Testis (tissue), 2 donors: ENCODE measurements around the gene NT5C.

Experiments
- POLR2A ChIP-seq: fragments of 450-650 bp; IDR thresholded peaks from one replicate; pipeline ENCODE4 v1.6.1; 2017; ENCODE audit warnings: antibody characterized with exemption, mild to moderate bottlenecking, moderate library complexity
- TF ChIP-seq, protein P1 (sequence below), 3 experiments: fragments of 450-650 bp in 2 of 3; fragments of 200-600 bp in 1 of 3; sonication (generic) in 1 of 3; IDR thresholded peaks; one replicate each; pipeline ENCODE4 v1.5.1; 2016 to 2019; ENCODE audit warnings: antibody characterized with exemption in 3 of 3, mild to moderate bottlenecking in 2 of 3, moderate library complexity in 1 of 3

DNA sequence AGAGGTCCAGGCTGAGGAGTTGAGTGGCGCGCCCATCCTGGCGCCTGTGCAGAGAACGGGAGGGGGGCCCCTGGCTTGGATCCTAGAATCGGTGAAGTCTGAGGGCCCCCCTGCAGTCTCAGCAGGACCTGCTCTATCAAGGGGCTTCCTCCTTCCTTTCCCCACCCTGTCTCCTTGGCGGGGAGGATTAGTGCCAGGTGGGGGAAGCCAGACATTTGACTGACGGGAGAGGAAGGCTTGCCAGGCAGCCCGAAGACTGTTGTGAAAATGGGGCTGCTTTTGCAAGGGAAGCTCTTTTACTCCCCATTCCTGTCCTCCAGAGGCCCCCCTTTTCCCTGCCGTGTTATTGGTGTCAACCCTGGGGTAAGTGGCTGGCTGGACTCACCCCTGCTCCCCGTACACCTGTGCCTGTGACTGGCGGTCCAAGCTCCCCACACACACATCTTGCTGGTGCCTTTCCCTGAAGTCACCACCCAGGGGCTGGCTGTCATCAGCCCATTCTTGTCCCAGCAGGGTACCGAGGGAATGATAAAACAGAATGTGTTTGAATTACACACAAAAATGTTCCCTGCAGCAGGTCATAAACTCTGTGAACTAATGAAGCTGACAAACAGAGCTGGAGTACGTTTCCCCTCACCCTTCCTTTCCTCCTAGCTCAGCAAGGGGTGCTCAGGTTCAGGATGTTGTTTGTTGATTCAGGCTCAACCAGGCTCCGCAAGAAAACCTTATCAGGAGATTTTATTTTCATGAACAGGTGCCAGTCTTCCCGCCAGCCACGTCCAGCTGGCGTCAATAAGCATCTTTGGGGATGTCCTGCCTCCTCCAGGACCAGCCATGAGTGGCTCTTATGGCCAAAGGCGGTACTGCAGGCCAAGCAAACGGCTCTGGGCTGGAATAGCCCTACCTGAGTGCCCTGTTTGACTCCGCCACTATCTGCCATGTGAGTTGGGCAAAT lies 26.1 kb downstream of the NT5C start:
- TF ChIP-seq, protein P1, sequence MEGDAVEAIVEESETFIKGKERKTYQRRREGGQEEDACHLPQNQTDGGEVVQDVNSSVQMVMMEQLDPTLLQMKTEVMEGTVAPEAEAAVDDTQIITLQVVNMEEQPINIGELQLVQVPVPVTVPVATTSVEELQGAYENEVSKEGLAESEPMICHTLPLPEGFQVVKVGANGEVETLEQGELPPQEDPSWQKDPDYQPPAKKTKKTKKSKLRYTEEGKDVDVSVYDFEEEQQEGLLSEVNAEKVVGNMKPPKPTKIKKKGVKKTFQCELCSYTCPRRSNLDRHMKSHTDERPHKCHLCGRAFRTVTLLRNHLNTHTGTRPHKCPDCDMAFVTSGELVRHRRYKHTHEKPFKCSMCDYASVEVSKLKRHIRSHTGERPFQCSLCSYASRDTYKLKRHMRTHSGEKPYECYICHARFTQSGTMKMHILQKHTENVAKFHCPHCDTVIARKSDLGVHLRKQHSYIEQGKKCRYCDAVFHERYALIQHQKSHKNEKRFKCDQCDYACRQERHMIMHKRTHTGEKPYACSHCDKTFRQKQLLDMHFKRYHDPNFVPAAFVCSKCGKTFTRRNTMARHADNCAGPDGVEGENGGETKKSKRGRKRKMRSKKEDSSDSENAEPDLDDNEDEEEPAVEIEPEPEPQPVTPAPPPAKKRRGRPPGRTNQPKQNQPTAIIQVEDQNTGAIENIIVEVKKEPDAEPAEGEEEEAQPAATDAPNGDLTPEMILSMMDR (IDR thresholded peaks at IDR 0.05): peak; percentile 22 to 84 (median 59)
- no peak for TF ChIP-seq POLR2A
